Measurements from ENCODE around the gene PRKCE. TPM values are rescaled to one million over a fixed set of nuclear protein-coding genes. Genes with fewer than 3 reads are reported as not detected.

Gene PRKCE
- total RNA-seq, 1 donor from 2014 or later, result 18.4 TPM

GRCh38 chr2:46029332-46029811 is 377.9 kb downstream of the PRKCE start:
- Mint-ChIP-seq H3K36me3 (peaks cover 5% of the 10 kb centered on the region), H3K4me3 (no peak overlapping the region), H3K27me3 (ENCODE audit: low read depth) (no peaks in the 10 kb centered on the region), H3K4me1 (peaks cover 8% of the 10 kb centered on the region), H3K9me3 (peaks cover 2% of the 10 kb centered on the region), H3K27ac (no peak overlapping the region)
- DNase-seq (ENCODE audit: low spot score in 2 of 2, unreplicated experiment in 2 of 2), result no peak
- no peak for TF ChIP-seq CTCF (IDR thresholded peaks at IDR 0.05; ENCODE audit: unreplicated experiment)

GRCh38 chr2:46030330-46030729 is 378.9 kb downstream of the PRKCE start:
- no peaks in the 10 kb centered on the region for H3K27me3 Mint-ChIP-seq (ENCODE audit: low read depth)
- no peak overlapping the region for H3K4me3 Mint-ChIP-seq
- DNase-seq (ENCODE audit: low spot score in 2 of 2, unreplicated experiment in 2 of 2), result no peak
- peaks cover 4% of the 10 kb centered on the region for H3K9me3 Mint-ChIP-seq
- H3K27ac Mint-ChIP-seq, result no peak overlapping the region
- peaks cover 7% of the 10 kb centered on the region for H3K36me3 Mint-ChIP-seq
- no peak for TF ChIP-seq CTCF (IDR thresholded peaks at IDR 0.05; ENCODE audit: unreplicated experiment)
- peaks cover 9% of the 10 kb centered on the region for H3K4me1 Mint-ChIP-seq

- Mint-ChIP-seq H3K27me3 (ENCODE audit: low read depth) (no peaks in the 10 kb centered on the region), H3K4me3 (no peak overlapping the region), H3K36me3 (peaks cover 7% of the 10 kb centered on the region), H3K4me1 (peaks cover 9% of the 10 kb centered on the region), H3K9me3 (peaks cover 4% of the 10 kb centered on the region), H3K27ac (no peak overlapping the region)
- DNase-seq (ENCODE audit: low spot score in 2 of 2, unreplicated experiment in 2 of 2), result no peak
- TF ChIP-seq CTCF (IDR thresholded peaks at IDR 0.05; ENCODE audit: unreplicated experiment), result no peak
Observed at GRCh38 chr2:46032161-46032813, 380.8 kb downstream of the PRKCE start.

- Mint-ChIP-seq H3K4me3 (no peak overlapping the region), H3K27ac (no peak overlapping the region)
- no peak for DNase-seq (ENCODE audit: low spot score in 2 of 2, unreplicated experiment in 2 of 2)
Observed at GRCh38 chr2:46032996-46033395, 381.5 kb downstream of the PRKCE start.

GRCh38 chr2:46034535-46034934 is 383.1 kb downstream of the PRKCE start:
- no peaks in the 10 kb centered on the region for H3K27me3 Mint-ChIP-seq (ENCODE audit: low read depth)

More at GRCh38 chr2:46032996-46033395, 381.5 kb downstream of the PRKCE start:
- Mint-ChIP-seq H3K36me3 (peaks cover 7% of the 10 kb centered on the region), H3K9me3 (peaks cover 4% of the 10 kb centered on the region), H3K4me1 (peaks cover 9% of the 10 kb centered on the region), H3K27me3 (ENCODE audit: low read depth) (no peaks in the 10 kb centered on the region)
- TF ChIP-seq CTCF (IDR thresholded peaks at IDR 0.05; ENCODE audit: unreplicated experiment), result no peak

More at GRCh38 chr2:46034535-46034934, 383.1 kb downstream of the PRKCE start:
- no peak for DNase-seq (ENCODE audit: low spot score in 2 of 2, unreplicated experiment in 2 of 2)
- Mint-ChIP-seq H3K36me3 (peaks cover 3% of the 10 kb centered on the region), H3K27ac (no peak overlapping the region), H3K4me1 (peaks cover 9% of the 10 kb centered on the region), H3K9me3 (peaks cover 4% of the 10 kb centered on the region), H3K4me3 (no peak overlapping the region)
- TF ChIP-seq CTCF (IDR thresholded peaks at IDR 0.05; ENCODE audit: unreplicated experiment), result no peak

Data from mesothelial cell of epicardium (in vitro differentiated cells).